ENCODE measurements around the gene GALNT2. TPM values are rescaled to one million over a fixed set of nuclear protein-coding genes. Genes with fewer than 3 reads are reported as not detected.

Gene GALNT2
- total and polyA plus RNA-seq, 4 donors, result 47.5 to 182 (median 114) TPM

DNA sequence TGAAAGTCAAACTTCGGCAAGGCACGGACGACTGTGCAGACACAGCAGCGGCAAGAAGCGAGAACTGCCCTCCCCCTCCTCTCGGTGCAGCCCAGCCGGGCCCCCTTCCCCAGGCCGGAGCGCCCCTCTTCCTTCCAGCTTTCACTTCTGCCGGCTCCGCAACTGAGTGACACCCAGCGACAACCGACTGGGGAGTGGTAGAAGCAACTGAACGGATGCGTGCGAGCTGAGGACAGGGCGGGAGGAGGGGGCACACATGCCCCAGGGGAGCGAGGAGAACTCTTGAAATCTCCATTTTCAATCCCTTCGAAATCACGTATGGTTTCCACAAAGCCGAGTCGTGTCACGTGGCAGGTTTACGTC lies 212.5 kb downstream of the GALNT2 start:
- Histone ChIP-seq H3K27ac (ENCODE audit: low read depth in 1 of 2, low read length in 2 of 2) (no peak overlapping the region), H3K9me3 (ENCODE audit: control insufficient read depth in 4 of 4, low read length in 3 of 4) (no peaks in the 10 kb centered on the region), H3K36me3 (ENCODE audit: control insufficient read depth in 4 of 4, insufficient read depth in 3 of 4, low read depth in 1 of 4, low read length in 3 of 4) (peaks cover 9 to 63% (median 38%) of the 10 kb centered on the region in 4 donors), H3K27me3 (ENCODE audit: control insufficient read depth in 4 of 4, insufficient read depth in 4 of 4, low read length in 3 of 4) (no peaks in the 10 kb centered on the region), H3K4me3 (ENCODE audit: low read depth in 1 of 3, low read length in 3 of 3) (no peak overlapping the region), H3K9ac (ENCODE audit: low read depth in 1 of 2, low read length in 2 of 2) (no peak overlapping the region), H3K4me1 (ENCODE audit: control insufficient read depth in 4 of 4, insufficient read depth in 4 of 4, low read length in 3 of 4) (no peaks in the 10 kb centered on the region)
- 95% methylated on average over 24 of the region's 24 CpGs for WGBS
- TF ChIP-seq ATF3 (IDR thresholded peaks at IDR 0.05), result no peak
- TF ChIP-seq NR2F2 (IDR thresholded peaks at IDR 0.05), result no peak
- TF ChIP-seq, protein P1, sequence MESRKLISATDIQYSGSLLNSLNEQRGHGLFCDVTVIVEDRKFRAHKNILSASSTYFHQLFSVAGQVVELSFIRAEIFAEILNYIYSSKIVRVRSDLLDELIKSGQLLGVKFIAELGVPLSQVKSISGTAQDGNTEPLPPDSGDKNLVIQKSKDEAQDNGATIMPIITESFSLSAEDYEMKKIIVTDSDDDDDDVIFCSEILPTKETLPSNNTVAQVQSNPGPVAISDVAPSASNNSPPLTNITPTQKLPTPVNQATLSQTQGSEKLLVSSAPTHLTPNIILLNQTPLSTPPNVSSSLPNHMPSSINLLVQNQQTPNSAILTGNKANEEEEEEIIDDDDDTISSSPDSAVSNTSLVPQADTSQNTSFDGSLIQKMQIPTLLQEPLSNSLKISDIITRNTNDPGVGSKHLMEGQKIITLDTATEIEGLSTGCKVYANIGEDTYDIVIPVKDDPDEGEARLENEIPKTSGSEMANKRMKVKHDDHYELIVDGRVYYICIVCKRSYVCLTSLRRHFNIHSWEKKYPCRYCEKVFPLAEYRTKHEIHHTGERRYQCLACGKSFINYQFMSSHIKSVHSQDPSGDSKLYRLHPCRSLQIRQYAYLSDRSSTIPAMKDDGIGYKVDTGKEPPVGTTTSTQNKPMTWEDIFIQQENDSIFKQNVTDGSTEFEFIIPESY (IDR thresholded peaks at IDR 0.05), result no peak
- TF ChIP-seq HNF4G (IDR thresholded peaks at IDR 0.05), result no peak
- no peak for TF ChIP-seq TAF1 (conservative IDR thresholded peaks at IDR 0.05)
- no peak for TF ChIP-seq HNF4A (conservative IDR thresholded peaks at IDR 0.05)
- TF ChIP-seq RXRA (IDR thresholded peaks at IDR 0.05), result no peak
- no peak for TF ChIP-seq EGR1 (IDR thresholded peaks at IDR 0.05; ENCODE audit: low read depth in 2 of 2)
- no peak for TF ChIP-seq JUND (IDR thresholded peaks at IDR 0.05)
- DNase-seq (ENCODE audit: low spot score), result no peak

DNA sequence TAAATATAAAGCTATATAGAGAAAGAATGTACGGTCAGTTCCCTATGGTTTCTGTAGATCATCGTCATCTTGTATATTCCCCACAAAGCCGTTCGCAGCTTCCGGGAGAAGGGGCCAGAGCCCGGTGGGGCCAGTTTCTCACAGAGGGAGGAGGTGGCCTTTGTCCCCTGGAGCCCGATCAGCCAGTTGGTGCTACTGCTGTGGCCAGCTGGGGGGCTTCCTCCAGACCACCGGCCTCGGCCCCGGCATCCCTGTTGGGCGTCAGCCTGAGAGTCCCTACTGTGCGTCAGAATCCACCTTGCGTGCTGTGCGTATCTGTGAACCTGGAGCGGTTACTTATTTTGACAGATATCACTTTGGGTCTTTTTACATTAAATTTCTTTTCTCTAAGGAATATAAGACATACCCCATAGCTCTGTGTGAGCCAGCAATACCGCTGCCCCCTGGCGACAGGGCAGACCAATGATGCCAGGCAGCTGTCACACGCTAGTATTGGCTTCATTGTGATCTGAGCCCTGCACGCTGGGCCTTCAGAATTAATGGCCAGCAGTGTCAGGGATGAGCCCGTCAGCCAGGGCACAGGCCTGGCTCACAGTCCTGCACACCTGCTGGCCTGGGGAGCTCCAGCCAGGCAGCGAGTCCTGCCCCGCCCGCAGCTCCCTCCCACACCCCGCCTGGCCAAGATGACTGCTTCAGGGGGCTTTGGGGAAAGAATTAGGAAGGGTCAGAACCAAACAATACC lies 213.2 kb downstream of the GALNT2 start:
- Histone ChIP-seq H3K9ac (ENCODE audit: low read depth in 1 of 2, low read length in 2 of 2) (no peak overlapping the region), H3K9me3 (ENCODE audit: control insufficient read depth in 4 of 4, low read length in 3 of 4) (no peaks in the 10 kb centered on the region), H3K27me3 (ENCODE audit: control insufficient read depth in 4 of 4, insufficient read depth in 4 of 4, low read length in 3 of 4) (no peaks in the 10 kb centered on the region), H3K27ac (ENCODE audit: low read depth in 1 of 2, low read length in 2 of 2) (no peak overlapping the region), H3K36me3 (ENCODE audit: control insufficient read depth in 4 of 4, insufficient read depth in 3 of 4, low read depth in 1 of 4, low read length in 3 of 4) (peaks cover 9 to 57% (median 36%) of the 10 kb centered on the region in 4 donors), H3K4me3 (ENCODE audit: low read depth in 1 of 3, low read length in 3 of 3) (no peak overlapping the region), H3K4me1 (ENCODE audit: control insufficient read depth in 4 of 4, insufficient read depth in 4 of 4, low read length in 3 of 4) (peaks cover 0 to 4% (median 0%) of the 10 kb centered on the region in 4 donors)
- 96% methylated on average over 24 of the region's 24 CpGs for WGBS
- TF ChIP-seq GABPA (IDR thresholded peaks at IDR 0.05 in 1 of 2, conservative IDR thresholded peaks at IDR 0.05 in 1 of 2) (no peak), FOXA2 (IDR thresholded peaks at IDR 0.05) (no peak)
- DNase-seq (ENCODE audit: low spot score), result no peak

DNA sequence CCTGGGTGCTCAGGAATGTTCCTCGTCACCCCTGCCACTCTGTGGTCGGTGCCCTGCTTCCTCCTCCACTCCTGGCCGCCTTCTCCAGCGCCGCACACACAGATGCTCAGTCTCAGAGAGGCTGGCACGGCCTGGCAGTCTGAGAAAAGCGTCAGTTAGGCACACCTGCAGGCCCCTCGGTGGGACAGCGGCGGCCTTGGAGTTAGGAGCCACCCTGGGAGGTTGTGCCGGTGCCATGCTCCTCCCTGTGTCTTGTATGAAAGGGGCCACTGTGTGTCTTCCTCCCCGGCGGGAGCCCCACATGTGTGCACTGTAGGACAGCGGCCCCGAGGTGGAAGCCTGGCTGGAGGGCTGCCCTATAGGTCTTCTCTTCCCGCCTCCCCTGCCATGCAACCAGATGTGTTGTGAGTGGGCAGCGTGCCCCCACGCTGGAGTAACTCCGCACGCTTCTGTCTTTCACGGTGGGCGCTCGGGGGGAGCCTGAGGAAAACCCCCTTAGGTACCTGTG lies 213.9 kb downstream of the GALNT2 start:
- WGBS, result 85% methylated on average over 23 of the region's 23 CpGs
- DNase-seq (ENCODE audit: low spot score), result no peak
- Histone ChIP-seq H3K9ac (ENCODE audit: low read depth in 1 of 2, low read length in 2 of 2) (no peak overlapping the region), H3K27me3 (ENCODE audit: control insufficient read depth in 4 of 4, insufficient read depth in 4 of 4, low read length in 3 of 4) (no peaks in the 10 kb centered on the region), H3K9me3 (ENCODE audit: control insufficient read depth in 4 of 4, low read length in 3 of 4) (no peaks in the 10 kb centered on the region), H3K27ac (ENCODE audit: low read depth in 1 of 2, low read length in 2 of 2) (no peak overlapping the region), H3K4me1 (ENCODE audit: control insufficient read depth in 4 of 4, insufficient read depth in 4 of 4, low read length in 3 of 4) (peaks cover 0 to 4% (median 0%) of the 10 kb centered on the region in 4 donors), H3K36me3 (ENCODE audit: control insufficient read depth in 4 of 4, insufficient read depth in 3 of 4, low read depth in 1 of 4, low read length in 3 of 4) (peaks cover 9 to 52% (median 33%) of the 10 kb centered on the region in 4 donors), H3K4me3 (ENCODE audit: low read depth in 1 of 3, low read length in 3 of 3) (no peak overlapping the region)
- TF ChIP-seq NR2F2 (IDR thresholded peaks at IDR 0.05) (no peak), HNF4G (IDR thresholded peaks at IDR 0.05) (no peak), SP1 (IDR thresholded peaks at IDR 0.05) (no peak)
- TF ChIP-seq, protein P2, sequence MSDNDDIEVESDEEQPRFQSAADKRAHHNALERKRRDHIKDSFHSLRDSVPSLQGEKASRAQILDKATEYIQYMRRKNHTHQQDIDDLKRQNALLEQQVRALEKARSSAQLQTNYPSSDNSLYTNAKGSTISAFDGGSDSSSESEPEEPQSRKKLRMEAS (IDR thresholded peaks at IDR 0.05), result no peak
